ENCODE results near the gene EME1. TPM values are rescaled to one million over a fixed set of nuclear protein-coding genes. Genes with fewer than 3 reads are reported as not detected.

EME1 gene
- total and polyA plus RNA-seq, 2 of the 13 experiments (the other 11 are each of a cell fraction or from before 2014, with no cell fraction given) = 20.7 to 24.6 TPM

GRCh38 chr17:50397111-50397918 is 24.3 kb downstream of the EME1 start, which contains the start of gene LRRC59 (continued):
- peak; percentile 97 for TF ChIP-seq XBP1 (CRISPR knock-in tag; IDR thresholded peaks at IDR 0.05)
- TF ChIP-seq ZZZ3 (CRISPR knock-in tag; IDR thresholded peaks at IDR 0.05; ENCODE audit: borderline replicate concordance) = peak; percentile 99
- TF ChIP-seq NRL (CRISPR knock-in tag; IDR thresholded peaks at IDR 0.05; ENCODE audit: borderline replicate concordance) = peak; percentile 98
- no peak for TF ChIP-seq TEAD2 (CRISPR knock-in tag; IDR thresholded peaks at IDR 0.05)
- peak; percentile 99 for TF ChIP-seq YEATS2 (CRISPR knock-in tag; IDR thresholded peaks at IDR 0.05; ENCODE audit: borderline replicate concordance)
- peak; percentile 82; the same call in 1 of the 2 replicates for TF ChIP-seq GFI1 (CRISPR knock-in tag; IDR thresholded peaks at IDR 0.05; ENCODE audit: borderline replicate concordance)
- peak; percentile 98 for TF ChIP-seq ZFP91 (CRISPR knock-in tag; IDR thresholded peaks at IDR 0.05; ENCODE audit: borderline replicate concordance)
- TF ChIP-seq TFAP4 (IDR thresholded peaks at IDR 0.05; ENCODE audit: borderline replicate concordance, low read depth) = peak; percentile 70; the same call in 1 of the 2 replicates
- peak; percentile 91 for TF ChIP-seq MTF2 (CRISPR knock-in tag; IDR thresholded peaks at IDR 0.05; ENCODE audit: borderline replicate concordance)
- peak; percentile 98 for TF ChIP-seq ZSCAN5A (CRISPR knock-in tag; IDR thresholded peaks at IDR 0.05; ENCODE audit: borderline replicate concordance)
- TF ChIP-seq SOX13 (IDR thresholded peaks at IDR 0.05) = no peak; the same call in 1 of the 2 replicates
- TF ChIP-seq SOX13 (CRISPR knock-in tag; conservative IDR thresholded peaks at IDR 0.05 in 1 of 2, IDR thresholded peaks at IDR 0.05 in 1 of 2) = peak in 1 of 2 experiments; percentile 86; a peak in 2 of 4 replicates
- peak; percentile 94 for TF ChIP-seq ZBTB33 (CRISPR knock-in tag; IDR thresholded peaks at IDR 0.05)
- peak; percentile 86; the same call in 1 of the 2 replicates for TF ChIP-seq ZNF720 (CRISPR knock-in tag; IDR thresholded peaks at IDR 0.05)
- peak; percentile 93 for TF ChIP-seq POLR2G (IDR thresholded peaks at IDR 0.05; ENCODE audit: low read depth, low read length)
- peak; percentile 22; the same call in 1 of the 2 replicates for TF ChIP-seq ZNF24 (IDR thresholded peaks at IDR 0.05)
- no peak for TF ChIP-seq PBX3 (CRISPR knock-in tag; IDR thresholded peaks at IDR 0.05; ENCODE audit: borderline replicate concordance)
- TF ChIP-seq FOSL1 (CRISPR knock-in tag; IDR thresholded peaks at IDR 0.05; ENCODE audit: borderline replicate concordance) = peak; percentile 51; the same call in 1 of the 2 replicates
- peak; percentile 77 for TF ChIP-seq SP2 (CRISPR knock-in tag; IDR thresholded peaks at IDR 0.05)
